ENCODE data around the gene DCC.

Gene DCC

DNA sequence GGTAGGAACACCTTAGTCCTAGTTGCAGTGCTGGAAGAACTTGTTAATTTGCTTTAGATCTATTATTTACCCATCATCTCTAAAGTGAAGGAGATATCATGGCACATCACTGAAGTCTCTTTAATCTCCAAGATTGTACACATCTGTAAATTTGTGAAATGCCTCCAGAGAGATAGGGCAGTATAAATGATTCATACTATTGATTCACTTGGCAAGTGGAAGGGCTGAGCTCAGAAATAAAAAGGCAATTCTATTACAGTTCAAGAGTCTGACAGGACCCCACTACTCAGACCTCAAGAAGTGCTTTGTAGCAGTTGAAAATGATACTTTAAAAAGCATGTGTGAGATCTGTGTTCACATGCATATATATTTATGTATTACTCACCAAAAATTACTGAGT is 489.3 kb downstream of the DCC start:
- no peak for DNase-seq

DNA sequence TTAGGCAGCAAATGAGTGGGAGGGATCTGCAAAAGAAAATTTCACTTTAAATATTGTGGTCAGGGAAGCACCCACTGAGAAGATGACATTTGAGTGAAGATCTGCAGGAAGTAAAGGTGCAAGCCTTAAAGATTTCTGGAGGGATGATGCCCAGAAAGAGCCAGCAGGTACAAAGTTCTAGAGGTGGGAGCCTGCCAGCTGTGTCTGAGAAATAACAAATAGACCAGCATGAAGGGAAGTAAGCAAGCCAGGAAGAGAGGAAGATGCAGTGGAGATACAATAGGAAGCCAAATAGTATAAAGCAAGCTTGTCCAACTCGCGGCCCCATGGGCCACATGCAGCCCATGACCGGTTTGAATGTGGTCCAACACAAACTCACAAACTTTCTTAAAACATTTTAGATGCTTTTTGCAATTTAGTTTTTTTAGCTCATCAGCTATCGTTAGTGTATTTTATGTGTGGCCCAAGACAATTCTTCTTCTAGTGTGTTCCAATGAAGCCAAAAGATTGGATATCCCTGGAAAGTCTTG is 489.9 kb downstream of the DCC start:
- no peak for DNase-seq

GRCh38 chr18:52844323-52844722 is 504.3 kb downstream of the DCC start:
- no peak for DNase-seq

GRCh38 chr18:52845036-52845435 is 505.0 kb downstream of the DCC start:
- DNase-seq, result no peak

DNA sequence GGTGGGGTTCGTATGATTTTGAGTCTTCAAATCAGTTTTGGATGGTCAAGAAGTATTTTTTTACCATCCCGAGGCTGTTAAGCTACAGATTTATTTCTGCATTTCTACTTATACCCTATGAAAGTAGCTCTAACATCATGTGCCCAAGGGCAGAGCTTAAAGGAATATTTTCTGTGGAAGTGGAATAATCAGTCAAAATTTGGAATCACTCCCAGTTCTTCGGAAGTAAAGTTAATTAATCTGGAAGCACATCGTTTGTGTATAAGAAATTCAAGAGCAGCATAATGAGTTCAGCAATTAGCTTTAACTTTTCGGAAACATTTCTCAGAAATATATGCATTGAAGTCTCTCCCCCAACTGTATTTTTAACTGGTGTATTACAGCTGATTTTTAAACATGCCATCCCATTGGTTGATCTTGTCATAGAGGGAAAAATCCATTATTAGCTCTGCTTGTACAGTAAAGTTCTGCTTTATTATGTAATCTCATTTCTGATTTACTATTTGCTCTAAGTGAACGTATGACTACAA is 510.1 kb downstream of the DCC start:
- DNase-seq, result no peak

DNA sequence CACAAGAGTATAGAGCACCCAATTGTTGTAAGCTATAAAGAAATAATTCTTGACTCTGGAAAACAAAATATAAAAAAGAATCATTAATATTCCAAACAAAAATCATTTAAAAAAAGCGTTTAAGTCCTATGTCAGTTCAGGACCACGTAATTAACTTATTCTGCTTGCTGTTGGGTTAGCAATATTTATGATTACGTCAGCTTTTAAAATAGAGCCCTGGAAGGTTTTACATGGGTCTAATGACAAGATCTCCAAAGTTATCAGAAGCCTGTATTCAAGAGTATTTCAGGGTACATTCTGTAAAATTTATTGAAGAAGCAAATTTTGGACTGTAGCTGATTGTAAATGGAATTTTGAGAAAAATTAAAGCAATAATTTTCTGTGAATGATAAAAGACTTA is 521.6 kb downstream of the DCC start:
- no peak for DNase-seq

GRCh38 chr18:52869349-52869923 is 529.4 kb downstream of the DCC start:
- no peak for DNase-seq

DNA sequence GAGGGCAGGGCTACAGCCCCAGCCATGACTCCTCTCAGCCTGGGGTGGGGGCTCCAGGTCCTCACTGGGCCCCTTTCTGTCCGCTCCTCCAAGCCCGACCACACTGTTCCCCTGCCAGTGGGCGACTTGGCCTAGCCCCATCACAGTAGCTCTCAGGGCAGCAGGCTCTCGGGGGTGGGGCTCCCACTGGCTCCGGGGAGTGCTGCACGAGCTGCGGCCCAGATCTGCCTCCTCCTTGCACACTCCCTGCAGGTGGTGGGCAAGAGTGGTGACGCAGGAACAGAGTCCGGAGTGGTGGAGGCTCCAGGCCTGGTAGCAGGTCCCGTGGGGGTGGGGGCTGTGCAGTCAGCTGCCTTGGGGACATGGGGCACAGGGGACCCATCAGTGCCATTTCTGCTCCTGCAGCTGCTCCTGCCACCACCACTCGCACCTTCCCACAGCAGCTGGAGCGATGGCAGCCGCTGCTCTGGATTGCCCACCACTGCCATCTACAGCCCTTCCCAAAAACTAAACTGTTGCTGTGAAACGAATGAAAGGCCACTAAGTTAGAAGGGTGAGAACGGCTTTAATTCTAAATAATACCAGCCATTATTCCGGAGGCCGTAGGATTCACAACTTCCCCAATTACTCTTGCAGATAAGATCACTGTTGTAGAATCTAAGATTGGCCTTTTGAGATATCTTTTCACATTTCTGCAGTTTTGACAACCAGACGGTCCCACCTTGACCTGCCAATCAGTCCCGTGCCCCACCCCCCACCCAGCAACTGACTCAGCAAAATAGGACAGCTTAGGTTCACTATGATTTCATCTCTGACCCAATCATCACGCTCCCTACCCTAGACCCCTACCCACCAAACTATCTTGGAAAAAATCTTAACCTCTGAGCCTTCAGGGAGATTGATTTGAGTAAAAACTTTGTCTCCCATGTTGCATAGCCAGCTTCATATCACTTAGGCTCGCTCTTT is 530.2 kb downstream of the DCC start:
- DNase-seq, result no peak

GRCh38 chr18:52874774-52875173 is 534.8 kb downstream of the DCC start:
- no peak for DNase-seq

DNA sequence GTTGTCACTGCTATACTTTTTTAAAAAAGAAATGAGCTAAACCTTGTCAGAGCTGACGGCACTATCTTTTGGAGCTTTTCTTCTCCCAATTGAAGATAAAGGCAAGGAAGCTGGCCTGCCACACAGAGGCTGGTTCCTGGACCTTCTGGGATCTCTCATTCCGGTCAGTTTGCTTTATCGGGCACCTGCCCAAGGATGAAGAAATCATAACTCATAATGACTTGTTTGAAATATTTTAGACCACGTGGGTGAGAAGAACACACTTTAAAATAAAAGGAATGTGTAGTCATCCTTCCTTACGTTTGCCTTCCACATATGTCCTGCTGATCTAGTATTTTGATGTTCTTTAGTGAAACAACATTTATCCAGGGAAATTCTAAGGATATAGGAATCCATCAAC is 535.7 kb downstream of the DCC start:
- no peak for DNase-seq

DNA sequence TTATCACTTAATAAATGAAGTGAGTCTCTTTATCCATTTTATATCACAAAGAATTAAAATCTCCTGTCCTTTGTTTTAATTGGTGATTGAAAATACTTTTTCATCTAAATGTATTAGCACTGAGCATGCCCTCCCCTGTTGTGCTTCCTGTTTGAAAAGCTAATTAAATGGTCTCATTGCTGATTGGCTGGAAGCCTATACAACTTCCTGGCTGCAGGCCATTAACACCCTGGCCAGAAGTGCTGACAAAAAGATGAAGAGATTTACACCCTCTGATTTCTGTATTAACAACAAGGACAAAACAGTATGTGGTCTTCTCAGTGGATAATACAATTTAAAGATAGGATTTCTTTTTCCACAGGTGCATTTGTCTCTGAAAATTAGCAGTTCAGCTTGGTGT is 548.0 kb downstream of the DCC start:
- no peak for DNase-seq

DNA sequence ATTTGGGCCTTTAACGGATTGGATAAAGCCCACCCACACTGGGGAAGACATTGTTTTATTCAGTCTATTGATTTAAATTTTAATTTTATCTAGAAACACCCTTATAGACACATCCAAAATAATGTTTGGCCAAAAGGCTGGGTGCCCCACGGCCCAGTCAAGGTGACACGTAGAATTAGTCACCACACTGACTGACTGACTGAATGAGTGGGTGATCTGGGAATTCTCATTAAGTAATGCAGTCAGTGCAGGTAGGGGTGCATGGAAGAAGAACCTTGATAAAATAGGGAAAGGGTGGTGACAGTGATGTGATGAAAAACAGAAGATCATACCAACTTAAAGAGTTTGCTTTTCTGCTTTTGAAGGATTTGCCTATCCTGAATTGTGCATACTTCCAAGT is 554.8 kb downstream of the DCC start:
- DNase-seq, result no peak

GRCh38 chr18:52897611-52898484 is 557.9 kb downstream of the DCC start:
- no peak for DNase-seq

GRCh38 chr18:52898485-52899058 is 558.6 kb downstream of the DCC start:
- no peak for DNase-seq

GRCh38 chr18:52902188-52902587 is 562.2 kb downstream of the DCC start:
- no peak for DNase-seq

GRCh38 chr18:52903857-52904256 is 563.9 kb downstream of the DCC start:
- DNase-seq, result no peak

DNA sequence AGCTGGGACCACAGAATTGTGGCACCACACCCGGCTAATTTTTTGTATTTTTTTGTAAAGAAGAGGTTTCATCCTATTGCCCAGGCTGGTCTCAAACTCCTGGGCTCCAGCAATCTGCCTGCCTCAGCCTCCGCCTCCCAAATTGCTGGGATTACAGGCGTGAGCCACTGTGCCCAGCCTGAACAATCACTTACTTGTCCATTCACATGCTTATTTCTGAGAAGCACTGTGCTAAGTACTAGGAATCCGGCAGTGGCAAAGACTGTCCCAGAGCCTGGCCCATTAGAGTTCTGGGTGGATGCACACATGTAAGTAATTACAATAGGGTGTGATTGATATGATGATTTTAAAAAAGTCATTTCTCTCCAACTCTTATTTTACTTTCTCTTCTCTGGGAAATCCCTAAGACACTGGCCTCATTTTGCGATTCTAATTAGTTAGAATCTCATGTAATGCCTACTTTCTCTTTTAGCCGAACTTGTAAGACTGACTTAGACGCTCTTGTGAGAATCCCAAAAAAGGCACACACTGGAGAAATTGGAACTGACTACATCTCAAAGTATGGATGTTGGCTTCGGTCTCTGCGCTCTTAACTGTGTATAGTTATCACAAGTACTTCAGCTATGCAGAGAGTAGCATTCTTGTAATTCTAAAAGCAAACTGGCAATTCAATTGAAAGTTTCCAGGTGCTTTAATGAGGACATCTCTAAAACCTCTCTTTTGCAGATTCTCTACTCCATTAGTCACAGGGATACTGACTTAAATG is 567.7 kb downstream of the DCC start:
- DNase-seq, result no peak

GRCh38 chr18:52914148-52914547 is 574.2 kb downstream of the DCC start:
- no peak for DNase-seq

DNA sequence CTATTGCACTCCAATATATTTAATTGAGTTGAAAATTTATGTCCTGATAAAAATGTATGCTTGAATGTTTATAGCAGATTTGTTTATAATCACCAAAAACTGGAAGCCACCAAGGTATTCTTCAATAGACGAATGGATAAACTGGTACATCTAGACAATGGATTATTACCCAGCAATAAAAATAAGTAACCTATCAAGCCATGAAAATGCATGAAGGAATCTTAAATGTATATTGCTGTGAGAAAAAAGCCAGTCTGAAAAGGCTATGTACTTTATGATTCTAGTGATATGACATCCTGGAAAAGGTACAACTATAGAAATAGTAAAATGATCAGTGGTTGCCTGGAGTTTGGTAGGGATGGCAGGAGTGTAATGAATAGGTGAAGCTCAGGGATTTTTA is 580.7 kb downstream of the DCC start:
- no peak for DNase-seq

DNA sequence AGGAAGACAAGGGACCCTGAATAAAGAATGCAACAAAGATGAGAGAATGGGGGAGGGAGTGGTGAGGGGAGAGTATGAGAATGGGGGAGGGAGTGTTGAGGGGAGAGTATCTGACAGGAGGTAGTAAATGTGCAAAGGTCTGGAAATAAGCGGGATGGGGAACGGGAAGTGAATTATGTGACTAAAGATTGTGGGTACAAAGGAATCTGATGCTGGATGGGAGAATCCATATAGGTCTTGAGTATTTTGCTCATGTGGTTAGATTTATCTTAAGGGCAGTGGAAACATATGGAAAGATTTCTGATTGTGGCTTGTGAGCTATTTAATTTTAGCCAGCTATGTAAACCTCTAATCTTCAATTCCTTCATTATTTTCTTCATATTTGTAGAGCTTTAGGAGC is 593.4 kb downstream of the DCC start:
- DNase-seq, result no peak

- no peak for DNase-seq
Observed at GRCh38 chr18:52936931-52937330, 596.9 kb downstream of the DCC start.

DNA sequence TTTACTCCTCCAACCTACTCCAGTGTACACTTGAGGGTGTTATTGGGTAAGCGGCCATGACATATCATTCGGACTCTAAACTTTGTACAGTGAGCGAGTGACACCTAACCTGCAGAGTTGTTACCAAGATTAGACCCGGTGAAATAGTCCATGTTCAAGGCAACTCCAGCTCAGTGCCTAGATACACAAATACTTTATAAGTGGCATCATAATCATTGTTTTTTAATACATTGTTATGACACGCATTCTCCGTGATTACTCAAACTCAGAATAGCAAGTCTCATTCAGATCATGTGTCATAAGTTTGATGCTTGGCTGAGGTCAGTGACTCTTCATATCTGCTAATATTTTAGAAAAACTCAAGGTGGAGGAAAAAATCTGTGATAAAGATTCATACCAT is 597.8 kb downstream of the DCC start:
- no peak for DNase-seq

All from CD4-positive, alpha-beta T cell treated with Interleukin-15 for 1 hour (primary cell).